HG03066 (cell line): ENCODE measurements around the gene MTREX.

Experiments
- ATAC-seq: cut with Tn5 transposase; IDR thresholded peaks from one replicate; pipeline ENCODE4 v1.9.1; 2021; ENCODE audit warnings: low read depth; ENCODE audit not compliant: unreplicated experiment

The MTREX gene

DNA sequence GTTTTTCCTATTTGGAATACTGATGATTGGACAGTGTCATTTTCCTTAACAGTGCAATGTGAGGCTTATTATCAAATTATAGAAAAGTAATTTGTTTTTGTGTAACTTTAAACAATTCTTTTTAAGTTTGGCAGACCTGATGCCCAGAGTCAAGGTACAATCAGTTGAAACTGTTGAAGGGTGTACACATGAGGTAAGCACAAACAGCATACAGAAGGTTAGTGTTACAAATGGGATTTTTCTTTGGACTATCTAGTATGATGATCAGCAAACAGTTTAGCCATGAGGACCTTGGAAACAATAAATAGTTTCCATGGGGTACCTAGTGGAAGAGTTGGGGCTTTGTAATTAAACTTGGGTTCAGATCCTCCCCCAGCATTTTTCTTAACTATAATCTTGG lies 16.2 kb downstream of the MTREX start:
- no peak for ATAC-seq

GRCh38 chr5:55324815-55325418 lies 17.1 kb downstream of the MTREX start:
- no peak for ATAC-seq

- ATAC-seq, result no peak
Observed at GRCh38 chr5:55325621-55326020, 17.8 kb downstream of the MTREX start.

DNA sequence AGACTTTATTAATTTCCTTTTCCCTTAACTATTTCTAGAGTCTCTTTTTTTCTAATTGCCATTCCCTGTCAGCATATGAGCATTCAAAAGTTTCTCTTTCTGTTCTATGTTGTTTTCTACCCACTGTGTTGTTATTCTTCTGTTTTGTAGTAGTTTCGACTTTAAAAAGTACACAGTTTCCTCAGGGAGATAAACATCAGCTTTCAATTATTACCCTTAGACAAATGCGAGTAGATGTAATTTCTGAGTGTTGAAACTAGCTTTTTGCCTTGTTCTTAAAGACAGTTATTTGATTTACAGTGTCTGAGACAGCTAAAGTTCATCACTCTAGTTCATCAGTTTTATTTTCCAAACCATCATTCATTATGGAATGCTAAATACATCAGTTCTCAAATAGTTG lies 19.5 kb downstream of the MTREX start:
- ATAC-seq, result no peak

DNA sequence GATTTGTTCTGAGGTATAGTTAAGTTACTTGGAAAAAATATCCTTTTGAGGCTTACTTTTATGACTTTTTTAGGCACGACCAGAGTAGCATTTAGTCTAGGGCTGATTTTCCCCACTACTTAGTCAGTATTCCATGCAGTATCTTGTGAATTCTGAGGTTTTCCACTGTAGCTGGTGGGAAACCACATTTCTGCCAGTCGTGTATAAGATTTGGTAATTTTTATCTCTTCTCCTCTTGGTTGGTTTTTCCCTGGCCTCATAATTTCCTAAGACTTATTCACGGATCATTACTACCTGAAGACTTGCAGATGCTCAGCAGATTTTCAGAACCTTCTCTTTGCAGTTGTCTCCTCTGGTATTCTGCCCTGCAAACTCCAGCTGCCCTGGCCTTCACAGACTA lies 23.5 kb downstream of the MTREX start:
- no peak for ATAC-seq

DNA sequence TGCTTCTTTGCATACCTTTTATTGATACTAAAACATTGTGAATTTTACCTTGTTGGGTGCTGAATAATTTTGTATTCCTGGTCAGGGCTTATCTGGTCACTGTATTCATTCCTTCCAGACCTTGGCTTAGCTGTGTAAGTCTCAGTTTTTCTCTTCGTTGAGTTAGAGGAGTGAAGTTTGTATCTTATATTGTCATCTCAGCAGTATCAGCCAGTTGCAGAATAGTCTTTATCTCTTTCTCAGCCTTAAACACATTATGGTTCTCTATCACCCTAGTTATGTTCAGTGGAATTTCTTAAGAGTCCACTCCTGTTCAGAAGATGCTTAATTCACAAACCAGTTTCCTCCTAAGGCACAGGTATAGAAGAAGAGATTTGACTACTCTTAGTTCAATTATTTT lies 25.2 kb downstream of the MTREX start:
- ATAC-seq, result no peak

DNA sequence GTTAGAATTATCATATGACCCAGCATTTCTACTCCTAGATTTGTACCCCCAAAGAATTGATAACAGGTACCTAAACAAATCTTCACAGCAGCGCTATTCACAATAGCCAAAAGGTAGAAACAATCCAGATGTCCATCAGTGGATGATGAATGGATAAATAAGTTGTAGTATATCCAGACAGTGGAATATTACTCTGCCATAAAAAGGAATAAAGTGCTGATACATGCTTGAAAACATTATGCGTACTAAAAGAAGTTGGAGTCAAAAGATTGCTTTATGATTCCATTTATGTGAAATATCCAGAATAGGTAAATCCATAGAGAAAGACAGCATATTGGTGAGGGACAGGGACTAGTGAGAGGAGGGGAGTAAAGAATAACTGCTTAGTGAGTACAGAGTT lies 26.0 kb downstream of the MTREX start:
- ATAC-seq, result no peak

DNA sequence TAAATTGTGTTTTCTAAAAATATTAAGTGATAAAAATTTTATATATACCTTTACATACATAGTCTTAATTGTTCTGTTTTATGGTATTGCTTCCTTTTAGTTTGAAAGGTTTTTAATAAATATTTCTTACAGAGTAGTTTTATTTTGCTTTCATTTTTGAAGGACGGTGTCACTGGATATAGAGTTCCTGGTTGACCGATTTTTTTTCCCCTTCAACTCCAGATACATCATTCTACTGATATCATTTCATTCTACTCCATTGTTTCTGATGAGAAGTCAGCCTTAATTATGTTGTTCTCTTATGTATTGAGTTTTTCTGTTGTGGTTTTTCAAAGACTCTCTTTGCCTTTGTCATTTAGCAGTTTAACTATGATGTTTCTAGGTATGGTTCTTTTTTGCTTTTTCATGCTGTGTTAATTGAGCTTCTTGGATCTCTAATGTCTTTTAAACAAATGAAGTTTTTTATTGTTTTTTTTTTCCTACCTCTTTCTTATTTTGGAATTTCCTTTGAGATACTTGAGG lies 30.4 kb downstream of the MTREX start:
- ATAC-seq, result no peak

DNA sequence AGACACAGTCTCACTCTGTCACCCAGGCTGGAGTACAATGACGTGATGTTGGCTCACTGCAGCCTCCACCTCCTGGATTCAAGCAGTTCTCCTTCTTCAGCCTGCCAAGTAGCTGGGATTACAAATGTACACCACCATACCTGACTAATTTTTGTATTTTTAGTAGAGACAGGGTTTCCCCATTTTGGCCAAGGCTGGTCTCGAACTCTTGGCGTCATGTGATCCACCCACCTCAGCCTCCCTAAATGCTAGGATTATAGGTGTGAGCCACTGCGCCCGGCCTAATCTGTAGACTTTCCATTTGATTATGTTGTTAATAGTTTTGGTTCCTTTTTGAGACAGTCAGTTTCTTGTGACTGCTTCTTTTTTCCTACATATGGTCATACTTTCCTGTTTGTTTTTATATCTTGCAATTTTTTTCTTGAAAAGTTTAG lies 31.0 kb downstream of the MTREX start:
- peak; percentile 76 for ATAC-seq

DNA sequence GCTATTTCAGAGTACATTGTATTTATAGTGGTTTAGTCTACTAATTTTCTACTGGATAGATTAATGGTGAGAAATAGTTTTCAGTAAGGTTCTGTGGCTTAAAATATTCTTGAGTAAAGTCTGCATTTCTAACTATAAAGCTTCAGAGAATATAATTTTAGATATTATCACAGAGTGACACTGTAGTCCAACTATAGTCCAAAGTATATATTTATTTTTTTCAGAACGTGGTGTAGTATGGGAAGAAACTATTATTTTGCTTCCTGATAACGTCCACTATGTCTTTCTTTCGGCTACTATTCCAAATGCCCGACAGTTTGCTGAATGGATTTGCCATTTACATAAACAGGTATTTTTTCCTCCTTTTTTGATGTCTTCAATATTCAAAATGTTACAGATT lies 35.3 kb downstream of the MTREX start:
- ATAC-seq, result no peak

DNA sequence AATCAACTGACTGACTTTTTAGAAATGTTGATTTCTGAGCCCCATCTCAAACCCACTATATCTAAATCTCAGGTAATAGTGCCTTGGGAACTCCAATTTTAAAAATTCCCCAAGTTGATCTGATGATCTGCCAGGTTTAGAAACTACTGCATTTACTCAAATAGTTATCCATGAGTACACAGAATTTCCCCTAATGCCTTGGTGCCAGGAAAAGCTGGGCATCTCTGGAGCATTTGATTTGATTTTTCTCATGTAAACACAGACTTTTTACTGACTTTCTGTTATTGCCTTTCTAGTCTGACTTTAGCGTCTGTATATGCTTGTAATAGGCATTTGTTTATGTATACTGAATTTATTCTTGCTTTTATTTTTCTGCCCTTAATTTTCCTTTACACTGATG lies 35.8 kb downstream of the MTREX start:
- no peak for ATAC-seq

GRCh38 chr5:55344392-55344992 lies 36.7 kb downstream of the MTREX start:
- ATAC-seq, result no peak

DNA sequence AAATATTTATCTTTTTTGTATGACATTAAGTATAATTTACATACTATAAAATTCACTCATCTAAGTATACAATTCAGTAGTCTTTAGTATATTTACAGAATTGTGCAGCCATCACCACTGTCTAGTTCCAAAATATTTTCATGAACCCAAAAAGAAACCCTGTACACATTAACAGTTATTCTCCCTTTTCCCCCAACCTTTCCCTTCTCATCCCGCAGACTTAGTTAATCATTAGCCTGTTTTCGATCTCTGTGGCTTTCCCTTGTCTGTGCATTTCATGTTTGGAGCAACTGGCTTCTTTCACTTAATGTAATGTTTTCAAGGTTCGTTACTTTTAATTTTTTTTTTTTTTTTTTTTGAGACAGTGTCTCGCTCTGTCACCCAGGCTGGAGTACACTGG lies 37.5 kb downstream of the MTREX start:
- no peak for ATAC-seq

DNA sequence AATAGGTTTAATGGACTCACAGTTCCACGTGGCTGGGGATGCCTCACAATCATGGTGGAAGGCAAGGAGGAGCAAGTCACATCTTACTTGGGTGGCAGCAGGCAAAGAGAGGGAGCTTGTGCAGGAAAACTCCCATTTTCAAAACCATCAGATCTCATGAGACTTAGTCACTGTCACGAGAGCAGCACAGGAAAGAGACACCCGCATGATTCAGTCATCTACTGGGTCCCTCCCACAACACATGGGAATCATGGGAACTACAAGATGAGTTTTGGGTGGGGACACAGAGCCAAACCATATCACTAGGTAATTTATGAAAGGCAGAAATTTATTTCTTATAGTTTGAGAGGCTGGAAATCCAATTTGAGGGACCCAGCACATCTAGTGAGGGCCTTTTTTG lies 40.0 kb downstream of the MTREX start:
- ATAC-seq, result no peak

- ATAC-seq, result no peak
Observed at GRCh38 chr5:55350754-55351153, 43.0 kb downstream of the MTREX start.

DNA sequence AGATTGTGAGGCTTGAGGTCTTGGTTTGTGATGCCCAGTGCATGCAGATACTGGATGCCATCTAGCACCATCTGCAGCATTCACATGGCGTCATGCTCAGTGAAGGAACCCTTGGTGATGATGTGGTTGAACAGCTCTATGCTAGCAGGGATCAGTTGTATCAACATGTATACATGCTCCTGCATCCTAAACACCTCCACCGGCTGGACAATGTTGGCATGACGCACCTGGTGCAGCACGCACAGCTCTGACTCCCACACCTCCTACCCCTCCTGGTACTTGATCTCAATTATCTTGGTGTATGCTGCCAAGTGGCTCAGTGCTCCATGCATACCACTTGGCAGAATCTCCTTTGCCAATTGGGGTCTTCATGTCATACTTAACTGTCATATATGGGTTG lies 49.1 kb downstream of the MTREX start:
- ATAC-seq, result no peak

DNA sequence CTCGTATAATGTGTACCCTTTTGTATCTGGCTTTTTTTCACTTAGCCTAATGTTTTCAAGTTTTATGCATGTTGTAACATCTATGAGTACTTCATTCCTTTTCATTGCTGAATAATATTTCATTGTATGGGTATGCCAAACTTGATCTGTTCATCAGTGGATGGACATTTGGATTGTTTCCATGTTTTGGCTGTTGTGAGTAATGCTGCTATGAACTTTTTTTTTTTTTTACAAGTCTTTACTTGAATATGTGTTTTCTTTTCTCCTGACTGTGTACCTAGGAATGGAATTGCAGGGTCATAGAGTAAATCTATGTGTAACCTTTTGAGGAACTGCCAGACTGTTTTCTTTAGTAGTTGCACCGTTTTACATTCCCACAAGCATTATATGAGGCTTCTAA lies 52.4 kb downstream of the MTREX start:
- ATAC-seq, result no peak

DNA sequence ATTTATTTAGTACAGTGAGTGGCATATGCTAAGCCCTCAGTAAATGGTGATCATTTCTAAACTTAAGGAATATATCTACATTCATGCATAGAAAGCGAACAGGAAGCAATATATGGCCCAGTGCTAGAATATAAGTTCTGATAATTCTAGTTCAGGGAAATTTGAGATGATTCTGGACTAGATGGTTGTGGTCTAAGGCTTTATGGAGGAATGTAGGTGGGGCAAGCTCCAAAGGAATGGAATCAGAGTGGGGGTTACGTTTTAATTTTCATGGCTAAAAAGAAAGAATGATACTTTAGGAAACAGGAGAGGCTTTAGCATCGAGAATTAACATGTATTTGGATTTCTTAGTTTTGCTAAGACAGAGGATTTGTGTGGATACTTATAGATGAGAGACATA lies 56.1 kb downstream of the MTREX start:
- ATAC-seq, result no peak

- ATAC-seq, result peak; percentile 94
Observed at GRCh38 chr5:55364537-55365055, 56.8 kb downstream of the MTREX start.

DNA sequence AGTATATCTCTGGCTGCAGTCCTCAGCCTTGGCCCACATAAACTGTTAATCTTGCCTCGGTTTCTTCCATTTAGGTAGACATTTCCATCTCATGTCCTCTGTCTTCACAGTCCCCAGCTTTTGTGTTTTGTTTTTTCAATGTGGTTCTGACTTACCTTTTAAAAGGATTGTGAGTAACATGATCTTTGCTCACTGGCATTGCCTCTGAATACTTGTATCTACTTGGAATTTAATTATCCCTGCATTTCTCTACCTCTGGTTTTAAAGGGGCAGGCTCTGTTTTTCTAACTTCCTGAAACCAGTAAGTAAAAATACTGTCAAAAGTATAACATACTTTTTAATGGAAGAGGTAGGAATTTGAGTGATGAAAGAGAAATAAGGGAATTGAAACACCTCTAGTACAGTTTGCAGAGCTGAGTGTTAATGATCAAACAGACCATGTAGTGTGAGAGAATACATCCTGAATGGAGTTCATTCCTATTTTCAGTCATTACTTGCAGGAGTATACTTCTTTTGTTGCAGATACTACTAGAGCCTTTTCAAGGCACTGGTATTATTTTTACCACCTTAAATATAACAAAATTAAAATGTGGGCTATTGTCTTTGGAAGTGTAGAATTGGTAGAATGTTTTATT lies 62.6 kb downstream of the MTREX start:
- peak; percentile 63 for ATAC-seq

DNA sequence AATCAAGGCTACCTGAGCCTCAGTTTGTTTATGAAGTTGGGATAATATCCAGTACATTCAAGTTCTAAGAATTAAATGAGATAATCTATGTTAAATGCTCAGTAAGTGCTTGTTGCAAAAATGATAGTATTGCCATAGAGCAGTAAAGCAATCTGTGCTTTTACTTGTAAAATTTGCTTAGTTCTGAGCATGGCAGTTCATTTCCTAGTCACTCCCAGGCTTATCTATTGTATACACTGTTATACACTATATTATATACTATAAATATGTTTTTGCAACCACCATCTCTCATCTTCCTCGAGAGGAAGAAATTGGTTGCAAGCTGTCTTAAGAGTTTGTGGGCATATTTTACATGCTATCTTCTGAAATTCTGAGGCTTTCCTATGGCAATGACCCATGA lies 63.4 kb downstream of the MTREX start:
- ATAC-seq, result no peak
